ENCODE results near the gene NEURL4.
"Not testable (repeated sequence)": the region's sequence is repeated elsewhere in the genome, so short reads cannot be mapped to it uniquely, and the experiment has no call there.

The NEURL4 gene

GRCh38 chr17:7347630-7348477 is 18.7 kb upstream of the NEURL4 start:
- DNase-seq (ENCODE audit: low spot score), result no peak

GRCh38 chr17:7346761-7347614 is 17.9 kb upstream of the NEURL4 start:
- no peak for DNase-seq (ENCODE audit: low spot score)

GRCh38 chr17:7343250-7343649 is 14.1 kb upstream of the NEURL4 start:
- no peak for DNase-seq (ENCODE audit: low spot score)

GRCh38 chr17:7341842-7342241 is 12.7 kb upstream of the NEURL4 start:
- no peak for DNase-seq (ENCODE audit: low spot score)

GRCh38 chr17:7340179-7340578 is 11.0 kb upstream of the NEURL4 start:
- DNase-seq (ENCODE audit: low spot score), result no peak

- DNase-seq (ENCODE audit: low spot score), result not testable (repeated sequence)
Measured at GRCh38 chr17:7337600-7337999, 8.5 kb upstream of the NEURL4 start.

- no peak for DNase-seq (ENCODE audit: low spot score)
Measured at GRCh38 chr17:7336240-7337175, 7.4 kb upstream of the NEURL4 start, which contains the start of gene ACAP1. TSS of gene ACAP1 (plus strand) at chr17:7336529. CDS start at chr17:7336735, 206 bp downstream.

GRCh38 chr17:7335765-7336164 is 6.6 kb upstream of the NEURL4 start:
- DNase-seq (ENCODE audit: low spot score), result not testable (repeated sequence)

- DNase-seq (ENCODE audit: low spot score), result no peak
Measured at GRCh38 chr17:7334938-7335538, 5.9 kb upstream of the NEURL4 start.

GRCh38 chr17:7332600-7333069 is 3.5 kb upstream of the NEURL4 start:
- DNase-seq (ENCODE audit: low spot score), result not testable (repeated sequence)

GRCh38 chr17:7332111-7332510 is 3.0 kb upstream of the NEURL4 start:
- DNase-seq (ENCODE audit: low spot score), result no peak

GRCh38 chr17:7330638-7331015 is 1.5 kb upstream of the NEURL4 start:
- DNase-seq (ENCODE audit: low spot score), result no peak

- no peak for DNase-seq (ENCODE audit: low spot score)
Measured at GRCh38 chr17:7329997-7330637, 982 bp upstream of the NEURL4 start.

- peak; percentile 98 for DNase-seq (ENCODE audit: low spot score)
Measured at GRCh38 chr17:7329374-7329996, 350 bp upstream of the NEURL4 start.

- DNase-seq (ENCODE audit: low spot score), result no peak
Measured at GRCh38 chr17:7328009-7328408, 1.1 kb downstream of the NEURL4 start.

GRCh38 chr17:7327501-7327900 is 1.6 kb downstream of the NEURL4 start:
- DNase-seq (ENCODE audit: low spot score), result no peak

GRCh38 chr17:7327056-7327455 is 2.1 kb downstream of the NEURL4 start:
- no peak for DNase-seq (ENCODE audit: low spot score)

- no peak for DNase-seq (ENCODE audit: low spot score)
Measured at GRCh38 chr17:7326186-7326585, 2.9 kb downstream of the NEURL4 start.

GRCh38 chr17:7325031-7325528 is 4.1 kb downstream of the NEURL4 start:
- DNase-seq (ENCODE audit: low spot score), result no peak

GRCh38 chr17:7324438-7324779 is 4.7 kb downstream of the NEURL4 start:
- no peak for DNase-seq (ENCODE audit: low spot score)

Measured in globus pallidus (tissue), 1 donor.